GM19467 (cell line): ENCODE data around the gene ZNF23.

ENCODE experiments used
- ATAC-seq: cut with Tn5 transposase; IDR thresholded peaks from one replicate; pipeline ENCODE4 v1.9.1; 2021; ENCODE audit warnings: mild to moderate bottlenecking, moderate library complexity; ENCODE audit not compliant: unreplicated experiment

The ZNF23 gene

DNA sequence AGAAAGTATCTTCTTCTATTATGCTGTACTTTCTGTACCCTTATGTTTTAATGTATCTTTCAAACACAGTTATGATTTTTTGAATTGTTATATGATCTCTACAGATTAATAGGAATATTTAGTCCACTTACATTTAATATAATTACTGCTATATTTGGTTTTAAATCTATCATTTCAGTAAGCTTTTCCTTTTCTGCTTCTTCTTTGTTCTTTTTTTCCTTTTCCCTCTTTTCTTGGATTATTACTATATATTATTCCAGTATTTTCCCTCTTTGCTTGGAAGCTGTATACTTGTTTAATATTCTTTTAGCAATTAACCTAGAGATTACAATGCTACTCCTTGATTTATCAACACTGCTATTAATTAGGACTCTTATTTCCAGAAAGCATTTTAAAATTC is 33.7 kb downstream of the ZNF23 start:
- ATAC-seq, result no peak

- no peak for ATAC-seq
These were observed 35.0 kb downstream of the ZNF23 start for GRCh38 chr16:71426880-71427615.

DNA sequence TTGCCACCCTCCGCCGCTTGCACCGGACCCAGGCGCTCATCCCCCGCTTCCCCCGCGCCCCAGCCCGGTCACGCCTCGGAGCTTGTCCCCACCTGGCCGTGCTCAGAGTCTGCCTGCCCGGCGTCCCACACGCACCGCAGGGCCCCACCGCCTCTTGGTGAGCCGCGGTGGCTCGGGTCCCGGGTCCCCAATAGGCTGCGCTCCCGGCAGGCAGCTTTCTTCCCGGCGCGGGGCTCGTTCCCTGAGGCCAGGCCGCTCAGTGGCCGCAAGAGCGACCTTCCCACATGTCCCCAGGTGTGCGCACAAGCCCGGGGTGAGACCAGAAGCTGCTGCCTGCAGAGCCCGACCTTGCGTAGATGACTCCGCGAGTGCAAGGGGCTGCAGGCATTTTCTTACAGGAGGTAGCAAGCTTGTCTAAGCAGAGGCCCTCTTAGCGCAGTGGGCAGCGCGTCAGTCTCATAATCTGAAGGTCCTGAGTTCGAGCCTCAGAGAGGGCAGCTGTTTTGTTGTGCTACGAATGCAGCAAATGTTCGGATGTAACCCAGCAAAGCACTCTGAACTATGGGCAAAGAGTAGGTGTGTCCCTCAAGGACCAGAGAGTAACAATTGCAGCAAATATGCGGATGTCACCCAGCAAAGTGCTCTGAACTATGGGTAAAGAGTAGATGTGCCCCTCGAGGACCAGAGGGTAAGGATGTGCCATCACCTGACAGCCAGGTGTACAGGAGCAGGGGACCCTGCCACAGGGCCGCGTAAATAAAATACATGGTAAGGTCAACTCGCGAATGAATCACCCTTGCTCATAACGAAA is 35.8 kb downstream of the ZNF23 start:
- ATAC-seq, result no peak

- no peak for ATAC-seq
These were observed 36.3 kb downstream of the ZNF23 start for GRCh38 chr16:71425746-71426068.

DNA sequence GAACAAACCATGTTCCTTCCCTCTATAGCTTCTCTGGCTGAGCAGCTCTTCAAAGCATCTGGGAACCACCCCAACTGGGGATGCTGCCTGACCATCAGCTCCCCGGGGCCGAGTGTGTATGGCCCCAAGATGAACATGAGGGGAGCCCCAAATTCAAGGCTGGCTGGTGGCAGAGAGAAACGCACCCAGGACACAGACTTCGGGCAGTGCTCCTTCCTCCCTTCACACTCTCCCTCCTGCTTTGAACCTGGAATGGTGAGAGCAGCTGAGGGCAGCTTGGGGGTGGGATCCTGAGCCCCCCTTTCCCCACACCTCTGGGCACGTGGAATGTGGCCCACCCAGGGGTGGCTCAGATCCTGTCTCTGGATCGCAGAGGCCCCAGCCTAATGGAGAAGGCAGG is 37.4 kb downstream of the ZNF23 start:
- no peak for ATAC-seq

DNA sequence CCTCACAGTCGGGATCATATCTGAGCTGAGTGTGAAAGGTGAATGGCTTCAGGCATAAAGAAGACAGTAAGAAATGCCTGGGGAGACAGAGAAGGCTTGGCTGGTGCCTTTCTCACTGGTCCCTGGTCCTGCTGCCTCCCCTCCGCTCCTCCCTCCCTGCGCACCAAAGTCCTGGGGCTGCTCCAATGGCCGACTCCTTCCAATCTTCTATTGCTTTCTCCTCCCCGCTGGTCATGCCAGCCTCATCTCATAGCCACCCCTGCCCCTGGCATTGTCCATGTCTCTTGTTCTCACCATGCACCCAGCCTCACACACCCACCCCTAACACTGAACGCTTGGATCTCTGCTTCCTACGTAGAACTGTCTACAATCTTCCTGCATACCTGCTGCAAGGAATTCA is 38.2 kb downstream of the ZNF23 start:
- no peak for ATAC-seq

DNA sequence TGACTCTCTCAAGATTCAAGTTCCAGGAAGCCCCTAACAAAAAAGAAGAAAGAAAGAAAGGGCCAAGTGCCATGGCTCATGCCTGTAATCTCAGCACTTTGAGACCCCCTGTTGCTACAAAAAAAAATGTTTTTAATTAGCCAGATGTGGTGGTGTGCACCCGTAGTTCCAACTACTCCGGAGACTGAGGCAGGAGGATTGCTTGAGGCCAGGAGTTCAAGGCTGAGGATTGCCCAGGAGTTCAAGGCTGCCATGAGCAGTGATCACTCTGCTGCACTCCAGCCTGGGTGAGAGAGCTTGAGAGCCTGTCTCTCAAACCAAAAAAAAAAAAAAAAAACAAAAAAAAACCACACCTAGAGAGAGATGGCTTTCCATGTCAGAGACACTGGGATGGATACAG is 39.0 kb downstream of the ZNF23 start:
- ATAC-seq, result no peak

- ATAC-seq, result no peak
These were observed 40.1 kb downstream of the ZNF23 start for GRCh38 chr16:71421911-71422310.

- ATAC-seq, result no peak
These were observed 48.0 kb downstream of the ZNF23 start for GRCh38 chr16:71414038-71414437.

DNA sequence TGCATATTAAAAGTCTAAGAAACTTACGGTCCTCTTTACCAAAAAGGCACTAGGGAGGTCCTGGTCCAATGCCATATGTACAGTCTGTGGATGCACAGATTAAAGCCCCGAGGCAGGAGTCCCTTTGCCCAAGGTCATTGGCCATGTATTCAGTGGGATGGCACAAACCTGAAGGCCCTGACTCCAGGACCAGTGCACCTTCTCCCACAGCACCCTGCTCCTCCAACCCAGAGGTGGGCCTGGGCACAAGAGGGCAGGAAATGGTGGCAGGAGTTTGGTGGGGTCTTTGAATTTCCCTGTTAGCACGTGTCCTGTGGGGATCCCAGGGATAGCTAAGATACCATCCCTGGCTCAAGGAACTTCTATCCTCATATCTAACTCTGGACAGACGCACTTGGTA is 48.7 kb downstream of the ZNF23 start:
- no peak for ATAC-seq

GRCh38 chr16:71412270-71413160 is 49.5 kb downstream of the ZNF23 start:
- no peak for ATAC-seq

- no peak for ATAC-seq
These were observed 51.9 kb downstream of the ZNF23 start for GRCh38 chr16:71410146-71410545.

GRCh38 chr16:71409011-71409775 is 52.9 kb downstream of the ZNF23 start:
- ATAC-seq, result no peak

GRCh38 chr16:71408536-71408935 is 53.5 kb downstream of the ZNF23 start:
- ATAC-seq, result no peak

DNA sequence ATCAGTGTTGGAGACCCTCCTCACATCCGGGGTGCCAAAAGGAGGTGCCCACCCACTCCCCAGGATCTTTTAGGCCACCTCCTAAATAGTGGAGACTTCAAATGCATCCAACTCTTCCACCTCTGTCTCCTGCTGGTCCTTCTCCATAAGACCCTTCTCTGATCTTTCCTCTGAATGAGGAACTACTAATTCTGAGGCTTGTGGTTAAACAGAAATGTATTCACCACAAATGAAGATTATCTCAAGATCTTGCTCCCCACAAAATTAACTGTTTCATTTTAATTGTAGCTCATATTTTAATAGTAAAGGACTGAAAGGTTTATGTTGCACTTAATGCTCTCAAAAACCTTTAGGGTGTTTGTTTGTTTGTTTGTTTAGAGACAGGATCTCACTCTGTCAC is 54.3 kb downstream of the ZNF23 start:
- no peak for ATAC-seq

DNA sequence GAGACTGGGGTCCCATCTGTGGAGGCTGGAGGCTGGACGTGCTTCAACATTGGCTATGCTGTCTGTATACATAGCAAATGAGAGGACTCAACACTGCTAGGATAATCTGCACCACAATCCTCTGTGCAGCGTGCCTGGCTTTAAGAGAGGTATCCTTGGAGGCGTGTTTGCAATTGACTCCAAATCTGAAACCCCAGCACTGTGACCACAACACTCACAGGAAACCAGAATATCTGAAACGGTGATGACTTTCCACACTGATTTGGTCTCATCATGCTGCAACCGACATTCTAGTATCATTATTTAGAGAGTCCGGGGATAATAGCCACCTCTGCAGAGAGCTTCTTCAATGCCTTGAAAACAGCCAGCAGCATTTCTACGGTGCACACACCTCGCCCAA is 55.3 kb downstream of the ZNF23 start:
- no peak for ATAC-seq

GRCh38 chr16:71406316-71406715 is 55.7 kb downstream of the ZNF23 start:
- ATAC-seq, result no peak

- ATAC-seq, result no peak
These were observed 57.7 kb downstream of the ZNF23 start for GRCh38 chr16:71404364-71404763.

GRCh38 chr16:71402674-71403073 is 59.4 kb downstream of the ZNF23 start:
- no peak for ATAC-seq

DNA sequence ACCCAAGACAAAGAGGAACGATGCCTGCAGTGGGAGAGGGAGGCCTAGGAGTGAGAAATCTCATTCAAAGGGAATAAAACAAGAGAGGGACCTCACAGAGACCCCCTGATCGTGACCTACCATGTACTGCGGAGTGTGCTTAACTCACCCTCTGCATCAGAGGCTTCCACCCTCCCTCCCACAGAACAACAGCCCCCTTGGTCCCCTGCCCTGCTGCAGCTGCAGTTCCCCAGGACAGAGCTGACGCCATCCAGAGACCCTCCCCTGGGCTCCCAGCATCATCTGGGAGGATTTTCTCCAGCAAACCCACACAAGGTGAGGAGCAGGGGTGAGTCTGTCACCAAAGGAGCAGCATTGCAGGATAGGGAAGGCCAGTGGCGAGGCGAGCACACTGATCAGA is 60.0 kb downstream of the ZNF23 start:
- ATAC-seq, result no peak
